Measurements from ENCODE around the gene STON1.
A peak's percentile ranks its signal among the peaks of the same experiment; 100 is the strongest.

Gene STON1

GRCh38 chr2:48617618-48618017 lies 87.7 kb downstream of the STON1 start, which contains the start of gene GTF2A1L:
Gene GTF2A1L (plus strand): TSS chr2:48617856. CDS start chr2:48617875, 19 bp downstream.
- DNase-seq (ENCODE audit: low spot score): no peak

- no peak for DNase-seq (ENCODE audit: low spot score)
Observed at GRCh38 chr2:48619526-48619925, 89.6 kb downstream of the STON1 start.

- no peak for DNase-seq (ENCODE audit: low spot score)
Observed at GRCh38 chr2:48620604-48621003, 90.7 kb downstream of the STON1 start.

GRCh38 chr2:48622691-48623090 lies 92.7 kb downstream of the STON1 start:
- DNase-seq (ENCODE audit: low spot score): peak; percentile 9

- no peak for DNase-seq (ENCODE audit: low spot score)
Observed at GRCh38 chr2:48624696-48625095, 94.7 kb downstream of the STON1 start.

- DNase-seq (ENCODE audit: low spot score): no peak
Observed at GRCh38 chr2:48626047-48626446, 96.1 kb downstream of the STON1 start.

GRCh38 chr2:48633143-48633542 lies 103.2 kb downstream of the STON1 start:
- DNase-seq (ENCODE audit: low spot score): no peak

GRCh38 chr2:48635786-48636185 lies 105.8 kb downstream of the STON1 start:
- no peak for DNase-seq (ENCODE audit: low spot score)

- no peak for DNase-seq (ENCODE audit: low spot score)
Observed at GRCh38 chr2:48638261-48638660, 108.3 kb downstream of the STON1 start.
